Skeletal muscle tissue (tissue), 4 donors: ENCODE results near the gene TSPAN9. TPM values are rescaled to one million over a fixed set of nuclear protein-coding genes. Genes with fewer than 3 reads are reported as not detected.

Experiments
- H3K27ac ChIP-seq: one replicate; pipeline ENCODE4 v1.7.0; 2013; ENCODE audit warnings: mild to moderate bottlenecking, low read depth, low read length, inconsistent platforms
- H3K27me3 ChIP-seq, 3 donors: one replicate each; pipeline ENCODE4 v1.7.0; 2013; ENCODE audit warnings: low read length in 3 of 3; ENCODE audit not compliant: control insufficient read depth in 3 of 3, insufficient read depth in 3 of 3
- H3K36me3 ChIP-seq, 3 donors: one replicate each; pipeline ENCODE4 v1.7.0; 2013; ENCODE audit warnings: low read length in 3 of 3; ENCODE audit not compliant: control insufficient read depth in 3 of 3, insufficient read depth in 3 of 3
- H3K4me1 ChIP-seq, 3 donors: one replicate each; pipeline ENCODE4 v1.7.0; 2013; ENCODE audit warnings: low read length in 3 of 3, mild to moderate bottlenecking in 3 of 3; ENCODE audit not compliant: control insufficient read depth in 3 of 3, insufficient read depth in 3 of 3
- H3K4me3 ChIP-seq, 3 donors: one replicate each; pipeline ENCODE4 v1.7.0; 2013; ENCODE audit warnings: low read length in 3 of 3
- H3K9ac ChIP-seq, 3 donors: one replicate each; pipeline ENCODE4 v1.7.0; 2013; ENCODE audit warnings: low read length in 3 of 3, mild to moderate bottlenecking in 3 of 3, moderate library complexity in 2 of 3, low read depth in 1 of 3
- H3K9me3 ChIP-seq, 3 donors: one replicate each; pipeline ENCODE4 v1.7.0; 2013; ENCODE audit warnings: low read length in 3 of 3; ENCODE audit not compliant: control insufficient read depth in 3 of 3
- total RNA-seq: library from RNA; depleted of rRNA; stranded (reverse); fragments of >200 nt; gene quantifications from one replicate; pipeline ENCODE4 v1.2.3, GENCODE V29; 2014
- donor health status: Osteomylitis.

TSPAN9 gene
- total RNA-seq, 1 donor from 2014 or later: 66.3 TPM

GRCh38 chr12:3083921-3084347 is 6.8 kb downstream of the TSPAN9 start:
- Histone ChIP-seq H3K9ac (no peak overlapping the region), H3K27me3 (no peaks in the 10 kb centered on the region), H3K4me3 (no peak overlapping the region), H3K27ac (no peak overlapping the region), H3K4me1 (peaks cover 10 to 33% (median 17%) of the 10 kb centered on the region in 3 donors), H3K36me3 (peaks cover 0 to 9% (median 3%) of the 10 kb centered on the region in 3 donors), H3K9me3 (no peaks in the 10 kb centered on the region)

DNA sequence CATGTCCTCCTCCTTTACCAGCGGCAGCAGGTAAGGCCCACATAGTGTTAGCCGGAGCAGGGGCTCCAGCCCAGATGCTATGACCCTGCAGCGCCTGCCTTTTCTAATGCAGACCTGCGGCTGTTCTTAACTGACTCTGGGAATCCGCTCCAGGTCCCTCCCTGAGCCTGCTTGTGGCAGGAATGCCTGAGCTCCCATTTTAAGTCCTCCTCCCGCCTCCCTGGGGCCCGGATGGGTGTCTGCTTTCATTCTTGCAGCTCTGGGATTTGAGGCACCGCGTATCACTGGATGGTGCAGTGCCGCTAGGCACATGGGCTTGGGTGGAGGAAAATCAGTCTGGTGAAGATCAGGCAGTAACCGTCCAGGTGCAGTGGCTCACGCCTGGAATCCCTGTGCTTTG is 7.6 kb downstream of the TSPAN9 start:
- H3K9ac ChIP-seq: no peak overlapping the region
- no peaks in the 10 kb centered on the region for H3K9me3 ChIP-seq
- H3K4me1 ChIP-seq: peaks cover 10 to 33% (median 17%) of the 10 kb centered on the region in 3 donors
- H3K27ac ChIP-seq: no peak overlapping the region
- H3K36me3 ChIP-seq: peaks cover 0 to 9% (median 3%) of the 10 kb centered on the region in 3 donors
- no peak overlapping the region for H3K4me3 ChIP-seq
- H3K27me3 ChIP-seq: no peaks in the 10 kb centered on the region

DNA sequence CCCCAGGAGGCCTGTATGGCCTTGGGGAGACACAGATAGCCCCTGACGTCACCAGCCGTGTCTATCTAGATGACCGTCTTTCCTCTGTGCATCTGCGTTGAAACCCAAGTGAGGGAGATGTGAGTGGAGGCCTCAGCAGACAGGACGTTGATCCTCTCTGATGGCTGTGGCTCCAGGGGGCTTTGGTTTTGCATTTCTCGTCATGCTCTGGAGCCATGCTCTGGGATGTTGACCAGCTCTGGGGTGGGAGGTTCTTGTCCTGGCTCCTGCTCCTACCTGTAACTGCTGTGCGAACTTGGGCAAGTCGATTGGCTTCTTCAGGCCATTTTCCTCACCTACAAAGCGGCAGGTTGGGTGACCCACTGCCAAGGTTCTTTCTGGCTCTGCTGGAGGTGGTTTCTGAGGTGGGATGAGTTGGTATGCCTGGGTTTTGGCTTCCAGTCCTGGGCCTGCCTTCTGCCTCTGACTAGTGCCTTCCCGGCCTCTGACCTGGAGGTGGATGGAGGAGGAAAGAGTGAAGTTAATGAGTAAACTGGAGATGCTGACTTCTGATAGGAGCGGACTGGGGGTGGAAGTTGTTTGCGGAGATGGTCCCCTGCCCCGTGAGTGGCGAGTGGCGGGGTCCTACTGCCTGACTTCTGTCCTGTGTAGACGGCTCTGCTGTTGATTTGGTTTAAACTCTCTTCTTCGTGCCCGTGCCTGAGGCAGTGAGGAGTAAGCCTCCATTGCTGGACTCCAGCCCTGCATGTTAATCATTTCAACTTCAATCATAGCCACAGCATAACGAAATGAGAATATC is 8.4 kb downstream of the TSPAN9 start:
- H3K4me1 ChIP-seq: peaks cover 10 to 34% (median 16%) of the 10 kb centered on the region in 3 donors
- no peaks in the 10 kb centered on the region for H3K27me3 ChIP-seq
- H3K4me3 ChIP-seq: no peak overlapping the region
- H3K27ac ChIP-seq: no peak overlapping the region
- no peaks in the 10 kb centered on the region for H3K9me3 ChIP-seq
- no peak overlapping the region for H3K9ac ChIP-seq
- peaks cover 0 to 9% (median 3%) of the 10 kb centered on the region in 3 donors for H3K36me3 ChIP-seq

GRCh38 chr12:3086211-3086610 is 9.0 kb downstream of the TSPAN9 start:
- H3K9me3 ChIP-seq: no peaks in the 10 kb centered on the region
- peaks cover 10 to 34% (median 13%) of the 10 kb centered on the region in 3 donors for H3K4me1 ChIP-seq
- no peaks in the 10 kb centered on the region for H3K27me3 ChIP-seq
- no peak overlapping the region for H3K27ac ChIP-seq
- H3K4me3 ChIP-seq: no peak overlapping the region
- no peak overlapping the region for H3K9ac ChIP-seq
- peaks cover 0 to 9% (median 3%) of the 10 kb centered on the region in 3 donors for H3K36me3 ChIP-seq

DNA sequence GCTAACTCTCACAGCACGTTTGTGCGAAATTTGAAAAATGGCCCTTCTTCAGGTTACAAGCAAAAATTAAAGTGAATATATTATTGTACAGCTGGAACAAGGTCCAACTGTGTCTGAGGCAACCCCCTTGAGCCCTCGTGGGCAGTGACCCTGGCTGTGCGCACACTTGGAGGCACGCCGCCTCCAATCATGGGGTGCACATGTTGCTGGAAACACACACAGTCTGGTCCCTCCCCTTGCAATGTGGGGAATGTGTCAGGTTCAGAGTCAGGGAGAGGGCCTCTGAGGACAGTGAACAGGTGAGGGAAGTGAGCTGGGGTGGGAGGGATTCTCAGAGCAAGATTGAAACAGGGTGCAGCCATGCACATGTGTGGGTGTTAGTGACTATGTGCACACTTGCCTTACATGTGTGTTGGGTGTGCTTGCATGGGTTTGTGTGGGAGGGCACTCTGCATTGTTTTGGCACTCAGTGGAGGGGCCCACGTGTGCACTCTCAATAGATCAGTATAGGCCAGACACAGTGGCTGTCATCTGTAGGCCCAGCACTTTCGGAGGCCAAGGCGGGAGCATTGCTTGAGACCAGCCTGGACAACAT is 9.6 kb downstream of the TSPAN9 start:
- peaks cover 0 to 9% (median 3%) of the 10 kb centered on the region in 3 donors for H3K36me3 ChIP-seq
- no peak overlapping the region for H3K27ac ChIP-seq
- peak overlapping the region in 1 of 3 donors; percentile 13 for H3K4me3 ChIP-seq
- H3K9ac ChIP-seq: no peak overlapping the region
- no peaks in the 10 kb centered on the region for H3K9me3 ChIP-seq
- no peaks in the 10 kb centered on the region for H3K27me3 ChIP-seq
- H3K4me1 ChIP-seq: peaks cover 13 to 39% (median 14%) of the 10 kb centered on the region in 3 donors

- H3K9me3 ChIP-seq: no peaks in the 10 kb centered on the region
- no peak overlapping the region for H3K9ac ChIP-seq
- H3K4me3 ChIP-seq: no peak overlapping the region
- H3K36me3 ChIP-seq: peaks cover 0 to 7% (median 3%) of the 10 kb centered on the region in 3 donors
- H3K4me1 ChIP-seq: peaks cover 8 to 39% (median 10%) of the 10 kb centered on the region in 3 donors
- no peaks in the 10 kb centered on the region for H3K27me3 ChIP-seq
- no peak overlapping the region for H3K27ac ChIP-seq
Measured at GRCh38 chr12:3087758-3088650, 10.8 kb downstream of the TSPAN9 start.

DNA sequence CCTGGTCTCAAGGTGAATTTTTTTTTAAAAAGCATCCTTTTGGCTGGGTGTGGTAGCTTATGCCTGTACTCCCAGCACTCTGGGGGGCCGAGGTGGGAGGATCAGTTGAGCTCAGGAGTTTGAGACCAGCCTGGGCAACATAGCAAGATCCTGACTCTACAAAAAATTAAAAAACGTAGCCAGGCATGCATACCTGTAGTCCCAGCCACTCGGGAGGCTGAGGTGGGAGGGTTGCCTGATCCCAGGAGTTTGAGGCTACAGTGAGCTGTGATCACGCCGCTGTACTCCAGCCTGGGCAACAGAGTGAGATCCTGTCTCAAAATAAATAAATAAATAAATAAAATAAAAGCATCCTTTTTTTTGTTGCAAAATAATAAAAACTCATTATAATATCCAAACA is 12.4 kb downstream of the TSPAN9 start:
- Histone ChIP-seq H3K4me3 (no peak overlapping the region), H3K4me1 (peaks cover 8 to 33% (median 9%) of the 10 kb centered on the region in 3 donors), H3K36me3 (peaks cover 0 to 7% (median 3%) of the 10 kb centered on the region in 3 donors), H3K27me3 (no peaks in the 10 kb centered on the region), H3K9ac (no peak overlapping the region), H3K9me3 (no peaks in the 10 kb centered on the region), H3K27ac (no peak overlapping the region)

GRCh38 chr12:3090240-3091037 is 13.3 kb downstream of the TSPAN9 start:
- Histone ChIP-seq H3K4me1 (peaks cover 4 to 26% (median 5%) of the 10 kb centered on the region in 3 donors), H3K36me3 (peaks cover 0 to 4% (median 3%) of the 10 kb centered on the region in 3 donors), H3K9me3 (no peaks in the 10 kb centered on the region), H3K27me3 (no peaks in the 10 kb centered on the region), H3K27ac (no peak overlapping the region), H3K9ac (no peak overlapping the region), H3K4me3 (no peak overlapping the region)

DNA sequence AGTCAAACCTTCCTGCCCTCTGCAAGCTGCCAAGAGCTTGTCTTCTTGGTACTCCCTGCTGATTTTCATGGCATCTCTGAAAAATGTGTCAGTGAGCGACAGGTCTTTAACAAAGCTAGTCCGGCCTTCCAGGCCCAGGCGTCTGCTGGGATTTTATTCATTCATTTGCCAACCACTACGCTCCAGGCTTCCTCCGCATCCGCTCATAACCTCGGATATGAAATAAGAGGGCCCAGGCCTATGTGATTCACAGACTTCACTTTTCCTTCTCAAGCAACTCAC is 13.8 kb downstream of the TSPAN9 start:
- Histone ChIP-seq H3K36me3 (peaks cover 0 to 3% (median 2%) of the 10 kb centered on the region in 3 donors), H3K27ac (no peak overlapping the region), H3K4me1 (peaks cover 0 to 22% (median 4%) of the 10 kb centered on the region in 3 donors), H3K9ac (no peak overlapping the region), H3K4me3 (no peak overlapping the region), H3K27me3 (no peaks in the 10 kb centered on the region), H3K9me3 (no peaks in the 10 kb centered on the region)
